ENCODE data around the gene MOXD1. TPM values are rescaled to one million over a fixed set of nuclear protein-coding genes. Genes with fewer than 3 reads are reported as not detected.

The MOXD1 gene
- total RNA-seq, 1 experiment from 2014 or later = 1.0 TPM

GRCh38 chr6:132390017-132390416 lies 11.3 kb downstream of the MOXD1 start:
- no peak for TF ChIP-seq CBX3 (IDR thresholded peaks at IDR 0.05; ENCODE audit: low read depth)
- RAD21 ChIA-PET (ENCODE audit: low non-redundant PET in 1 of 2, low total read pairs in 2 of 2, uncharacterized antibody in 2 of 2, unreplicated experiment in 2 of 2) = no interaction called here

GRCh38 chr6:132388291-132388690 lies 13.0 kb downstream of the MOXD1 start:
- Histone ChIP-seq H3K4me3 (replicated peaks in 1 of 2; ENCODE audit: low read depth in 1 of 2, low read length in 2 of 2) (no peak overlapping the region), H3K4me2 (ENCODE audit: low read length) (no peak overlapping the region), H3K9me2 (ENCODE audit: insufficient read depth) (no peaks in the 10 kb centered on the region), H3K9ac (ENCODE audit: low read length) (no peak overlapping the region), H3K36me3 (ENCODE audit: control insufficient read depth in 1 of 2, insufficient read depth in 2 of 2, low read length in 2 of 2) (no peaks in the 10 kb centered on the region), H3K4me1 (ENCODE audit: control insufficient read depth in 1 of 2, insufficient read depth in 2 of 2, low read length in 2 of 2) (no peaks in the 10 kb centered on the region), H3K9me3 (ENCODE audit: control insufficient read depth in 1 of 2, insufficient read depth in 1 of 2, low read depth in 1 of 2, low read length in 2 of 2) (no peaks in the 10 kb centered on the region), H4K20me1 (ENCODE audit: insufficient read depth) (no peaks in the 10 kb centered on the region), H3K27me3 (ENCODE audit: insufficient read depth, low read length) (no peaks in the 10 kb centered on the region), H3K27ac (ENCODE audit: low read depth, low read length) (no peak overlapping the region), H3K79me2 (ENCODE audit: insufficient read depth, low read length) (no peaks in the 10 kb centered on the region), H2AFZ (ENCODE audit: low read depth, low read length, poor library complexity, severe bottlenecking) (no peak overlapping the region)
- intact Hi-C loops (cut with micrococcal nuclease) = no loop called here
- RAD21 ChIA-PET (ENCODE audit: low non-redundant PET in 1 of 2, low total read pairs in 2 of 2, uncharacterized antibody in 2 of 2, unreplicated experiment in 2 of 2) = no interaction called here
- POLR2A ChIA-PET = no interaction called here
- ATAC-seq (no peak), DNase-seq (ENCODE audit: low read depth, low spot score) (no peak)
- CTCF ChIA-PET = no interaction called here
- no TSS peak for BruUV-seq (replicated peaks)
- no peak for TF ChIP-seq EGR1 (IDR thresholded peaks at IDR 0.05; ENCODE audit: low read depth)
- no peak for TF ChIP-seq POLR2AphosphoS5 (IDR thresholded peaks at IDR 0.05; ENCODE audit: low read depth, low read length)
- no peak for TF ChIP-seq REST (IDR thresholded peaks at IDR 0.05; ENCODE audit: low read depth)
- no peak for TF ChIP-seq SIN3A (IDR thresholded peaks at IDR 0.05; ENCODE audit: low read depth)
- no peak for TF ChIP-seq ZBTB33 (IDR thresholded peaks at IDR 0.05; ENCODE audit: extremely low read depth, insufficient replicate concordance, low read length)
- TF ChIP-seq FOSL1 (IDR thresholded peaks at IDR 0.05; ENCODE audit: low read depth) = no peak
- no peak for TF ChIP-seq EZH2phosphoT487 (IDR thresholded peaks at IDR 0.05; ENCODE audit: borderline replicate concordance)
- TF ChIP-seq RAD21 (IDR thresholded peaks at IDR 0.05; ENCODE audit: low read depth) = no peak
- TF ChIP-seq CEBPB (IDR thresholded peaks at IDR 0.05; ENCODE audit: low read depth) = no peak
- TF ChIP-seq EZH2 (IDR thresholded peaks at IDR 0.05) = no peak
- TF ChIP-seq ZFX (IDR thresholded peaks at IDR 0.05) = no peak
- no peak for TF ChIP-seq ZNF274 (IDR thresholded peaks at IDR 0.05; ENCODE audit: low read depth, low read length)
- TF ChIP-seq TCF7L2 (IDR thresholded peaks at IDR 0.05; ENCODE audit: borderline replicate concordance, extremely low read depth, insufficient read depth, insufficient read length) = no peak
- TF ChIP-seq SRF (IDR thresholded peaks at IDR 0.05; ENCODE audit: low read depth) = no peak
- TF ChIP-seq YY1 (IDR thresholded peaks at IDR 0.05; ENCODE audit: extremely low read depth, insufficient replicate concordance, low read depth, low read length) = no peak

More at GRCh38 chr6:132390017-132390416, 11.3 kb downstream of the MOXD1 start:
- no peak overlapping the region for H3K9ac ChIP-seq (ENCODE audit: low read length)
- H3K9me2 ChIP-seq (ENCODE audit: insufficient read depth) = no peaks in the 10 kb centered on the region
- no peaks in the 10 kb centered on the region for H3K9me3 ChIP-seq (ENCODE audit: control insufficient read depth in 1 of 2, insufficient read depth in 1 of 2, low read depth in 1 of 2, low read length in 2 of 2)
- intact Hi-C loops (cut with micrococcal nuclease) = loop anchor here (5.0 kb wide), 1 partner anchor 92 kb away; no protein-coding TSS in a partner anchor
- CTCF ChIA-PET = interaction anchor here (1.5 to 2.5 kb wide), 2 partner anchors 90 to 111 kb away, joined by 4 to 14 read pairs; no protein-coding TSS in a partner anchor
- H2AFZ ChIP-seq (ENCODE audit: low read depth, low read length, poor library complexity, severe bottlenecking) = no peak overlapping the region
- H4K20me1 ChIP-seq (ENCODE audit: insufficient read depth) = no peaks in the 10 kb centered on the region
- H3K79me2 ChIP-seq (ENCODE audit: insufficient read depth, low read length) = no peaks in the 10 kb centered on the region
- DNase-seq (ENCODE audit: low read depth, low spot score) (no peak), ATAC-seq (no peak)
- H3K4me2 ChIP-seq (ENCODE audit: low read length) = no peak overlapping the region
- no peaks in the 10 kb centered on the region for H3K36me3 ChIP-seq (ENCODE audit: control insufficient read depth in 1 of 2, insufficient read depth in 2 of 2, low read length in 2 of 2)
- H3K27me3 ChIP-seq (ENCODE audit: insufficient read depth, low read length) = no peaks in the 10 kb centered on the region
- no peaks in the 10 kb centered on the region for H3K4me1 ChIP-seq (ENCODE audit: control insufficient read depth in 1 of 2, insufficient read depth in 2 of 2, low read length in 2 of 2)
- H3K4me3 ChIP-seq (replicated peaks in 1 of 2; ENCODE audit: low read depth in 1 of 2, low read length in 2 of 2) = no peak overlapping the region
- POLR2A ChIA-PET = no interaction called here
- BruUV-seq (replicated peaks) = no TSS peak
- no peak overlapping the region for H3K27ac ChIP-seq (ENCODE audit: low read depth, low read length)

All from HCT116 (cell line).